GM12878 (cell line): Measurements from ENCODE around the gene OR51F2. TPM values are rescaled to one million over a fixed set of nuclear protein-coding genes. Genes with fewer than 3 reads are reported as not detected.

ENCODE experiments used
- ATAC-seq: fragments of 200-7000 bp; cut with Tn5 transposase; 3 replicates; pipeline ENCODE4 v1.9.1; 2020; ENCODE audit warnings: mild to moderate bottlenecking, moderate library complexity
- BruUV-seq: library from RNA; stranded (reverse); fragments of 400-500 nt; replicated peaks from 2 replicates; lab custom pipeline; 2021; lab: Mats Ljungman, UMichigan
- CTCF ChIA-PET: fragments of 300-600 bp; sonication (Branson Sonifier 250); formaldehyde crosslinking; extraction: SDS; loops from one replicate; lab custom pipeline; 2021; ENCODE audit warnings: inconsistent platforms; lab: Yijun Ruan, JAX
- POLR2A ChIA-PET: fragments of 350-600 bp; formaldehyde crosslinking; extraction: SDS; loops from one replicate; lab custom pipeline; 2021; ENCODE audit warnings: inconsistent platforms; lab: Charles Lee
- RAD21 ChIA-PET: fragments of 300-600 bp; sonication (Branson Sonifier 250); formaldehyde crosslinking; loops from one replicate; lab custom pipeline; 2023; ENCODE audit warnings: antibody characterized with exemption; ENCODE audit not compliant: unreplicated experiment; lab: Charles Lee
- SMC1A ChIA-PET: fragments of 300-600 bp; sonication (Branson Sonifier 250); formaldehyde crosslinking; loops from one replicate; lab custom pipeline; 2023; ENCODE audit not compliant: unreplicated experiment, uncharacterized antibody; lab: Charles Lee
- DNase-seq: peaks from one replicate; pipeline ENCODE4 v3.0.0-alpha.2; 2011; ENCODE audit warnings: low read depth, low spot score
- FAIRE-seq: peaks from 3 replicates; lab custom pipeline; 2011; peaks lifted over from hg19 to GRCh38; lab: Jason Lieb, UNC
- H2AFZ ChIP-seq: 2 replicates; pipeline ENCODE4 v1.6.0; 2011; ENCODE audit warnings: low read depth, low read length, control low read depth; ENCODE audit not compliant: control insufficient read depth
- H3K27ac ChIP-seq: 2 replicates; pipeline ENCODE4 v1.5.1; 2011; ENCODE audit warnings: control low read depth; ENCODE audit not compliant: control insufficient read depth, insufficient read depth
- H3K27me3 ChIP-seq, 2 experiments: replicated peaks in 1 of 2; 2 replicates each; pipeline versions ENCODE4 v1.6.0 to v1.6.1; 2011; ENCODE audit warnings: low read length in 1 of 2; ENCODE audit not compliant: control insufficient read depth in 2 of 2, insufficient read depth in 2 of 2
- H3K36me3 ChIP-seq, 2 experiments: 2 replicates each; pipeline ENCODE4 v1.5.1; 2011; ENCODE audit warnings: low read length in 1 of 2; ENCODE audit not compliant: control insufficient read depth in 2 of 2, insufficient read depth in 2 of 2
- H3K4me1 ChIP-seq: 2 replicates; pipeline ENCODE4 v1.6.1; 2011; ENCODE audit warnings: mild to moderate bottlenecking, low read length, moderate library complexity, mixed read lengths; ENCODE audit not compliant: control insufficient read depth, insufficient read depth
- H3K4me2 ChIP-seq: 2 replicates; pipeline ENCODE4 v1.6.0; 2011; ENCODE audit warnings: control low read depth; ENCODE audit not compliant: control insufficient read depth, insufficient read depth
- H3K4me3 ChIP-seq: fragments of 200-600 bp; sonication (generic); 2 replicates; pipeline ENCODE4 v1.5.1; 2016
- H3K79me2 ChIP-seq: 2 replicates; pipeline ENCODE4 v1.6.0; 2011; ENCODE audit warnings: low read length; ENCODE audit not compliant: control insufficient read depth, insufficient read depth
- H3K9ac ChIP-seq: 2 replicates; pipeline ENCODE4 v1.8.0; 2011; ENCODE audit warnings: low read length, control low read depth, mixed read lengths; ENCODE audit not compliant: control insufficient read depth, insufficient read depth
- H3K9me3 ChIP-seq: replicated peaks from 3 replicates; pipeline ENCODE4 v1.5.1; 2011; ENCODE audit warnings: mild to moderate bottlenecking, low read length; ENCODE audit not compliant: control insufficient read depth, insufficient read depth
- H4K20me1 ChIP-seq: 2 replicates; pipeline ENCODE4 v1.6.0; 2011; ENCODE audit not compliant: control insufficient read depth, insufficient read depth
- CBFB ChIP-seq: IDR thresholded peaks from 2 replicates; pipeline ENCODE4 v1.6.1; 2016; ENCODE audit warnings: antibody characterized with exemption, low read depth
- CHD2 ChIP-seq: IDR thresholded peaks from 2 replicates; pipeline ENCODE4 v1.6.1; 2011; ENCODE audit warnings: low read depth, low read length, improper control_type of control experiment, borderline replicate concordance
- E2F4 ChIP-seq: IDR thresholded peaks from 2 replicates; pipeline ENCODE4 v1.6.1; 2012; ENCODE audit warnings: low read depth, low read length, improper control_type of control experiment
- EGR1 ChIP-seq, 2 experiments: IDR thresholded peaks; 1 replicate in 1 of 2; 2 replicates in 1 of 2; pipeline ENCODE4 v1.6.1; 2011 to 2012; ENCODE audit warnings: low read depth in 2 of 2, low read length in 2 of 2, borderline replicate concordance in 1 of 2, mild to moderate bottlenecking in 1 of 2, moderate library complexity in 1 of 2
- HDAC6 ChIP-seq: fragments of 200-600 bp; sonication (generic); IDR thresholded peaks from one replicate; pipeline ENCODE4 v1.8.0; 2017; ENCODE audit warnings: antibody characterized with exemption; ENCODE audit not compliant: unreplicated experiment
- NFIC ChIP-seq: IDR thresholded peaks from 2 replicates; pipeline ENCODE4 v1.6.1; 2012; ENCODE audit warnings: low read depth, mild to moderate bottlenecking, inconsistent platforms, low read length, moderate library complexity
- PBX3 ChIP-seq: IDR thresholded peaks from 2 replicates; pipeline ENCODE4 v1.6.1; 2011; ENCODE audit warnings: mild to moderate bottlenecking, low read depth, low read length, moderate library complexity; ENCODE audit not compliant: insufficient replicate concordance
- PKNOX1 ChIP-seq: fragments of 450-650 bp; IDR thresholded peaks from 2 replicates; pipeline ENCODE4 v1.6.1; 2016; ENCODE audit warnings: mild to moderate bottlenecking
- PRDM15 ChIP-seq: fragments of 450-650 bp; formaldehyde crosslinking; IDR thresholded peaks from 2 replicates; pipeline ENCODE4 v1.4.0; 2020; ENCODE audit warnings: mild to moderate bottlenecking, moderate library complexity
- RAD21 ChIP-seq: IDR thresholded peaks from 2 replicates; pipeline ENCODE4 v1.6.1; 2011; ENCODE audit warnings: mild to moderate bottlenecking, low read depth, low read length, moderate library complexity; ENCODE audit not compliant: insufficient read depth
- ZSCAN29 ChIP-seq: fragments of 450-650 bp; IDR thresholded peaks from 2 replicates; pipeline ENCODE4 v1.6.1; 2017; ENCODE audit warnings: mild to moderate bottlenecking, moderate library complexity
- in situ Hi-C: fragments of 300-500 bp; cut with MboI; formaldehyde crosslinking; loops from 9 replicates; pipeline ENCODE4 v1.14.3; 2018; ENCODE audit warnings: mixed read lengths
- intact Hi-C: fragments of 100-400 bp; cut with micrococcal nuclease; formaldehyde crosslinking; loops from one replicate; pipeline ENCODE4 v1.14.2; 2022; ENCODE audit not compliant: unreplicated experiment
- polyA plus RNA-seq, 11 experiments: library from polyadenylated mRNA; depleted of rRNA in 4 of 11; unstranded in 6 of 11; stranded (reverse) in 5 of 11; fragments of >200 nt; fragmentation: Nextera tagmentation in 4 of 11; fragmentation: Illumina TruSeq in 1 of 11; extraction: Ambion mirVana in 4 of 11; extraction: Trizol in 1 of 11; gene quantifications; 1 replicate in 1 of 11; 2 replicates in 10 of 11; pipeline versions ENCODE4 v1.2.1 to v1.2.3, GENCODE V29; 2011 to 2016; ENCODE audit warnings: inconsistent platforms in 2 of 11, missing spikeins in 2 of 11, low read depth in 1 of 11
- total RNA-seq, 4 experiments: library from RNA; depleted of rRNA in 3 of 4; stranded (reverse); fragments of >200 nt in 3 of 4; fragmentation: Illumina TruSeq in 1 of 4; extraction: Trizol in 1 of 4; gene quantifications; 2 replicates each; pipeline versions ENCODE4 v1.2.1 to v1.2.3, GENCODE V29; 2013 to 2021

Gene OR51F2
- total and polyA plus RNA-seq, 10 of the 15 experiments (the other 5 are each of a cell fraction or from before 2014, with no cell fraction given), result not detected

- TF ChIP-seq E2F4, result no peak
- TF ChIP-seq ZSCAN29, result no peak
- TF ChIP-seq CHD2, result no peak
These were observed 11.9 kb upstream of the OR51F2 start (continued) for GRCh38 chr11:4809246-4809645.

- H3K9ac ChIP-seq, result no peak overlapping the region
- CTCF ChIA-PET, result interaction anchor here (1.1 to 2.2 kb wide), 2 partner anchors 39 to 188 kb away, joined by 3 to 24 read pairs; partner anchors contain the start of gene OR51D1
- no peak for DNase-seq
- no peak overlapping the region for H3K27ac ChIP-seq
- no peak overlapping the region for H2AFZ ChIP-seq
- in situ Hi-C loops (loop anchor here (5.0 kb wide), 1 partner anchor 188 kb away; the partner anchor contains the start of gene OR51D1), intact Hi-C loops (no loop called here)
- H3K4me3 ChIP-seq, result no peak overlapping the region
- no peak for ATAC-seq
- H3K27me3 ChIP-seq, result no peaks in the 10 kb centered on the region
- SMC1A ChIA-PET, result interaction anchor here (1.0 to 1.7 kb wide), 2 partner anchors 10 to 173 kb away, joined by 3 to 4 read pairs; no protein-coding TSS in a partner anchor
- no peaks in the 10 kb centered on the region for H3K9me3 ChIP-seq
- FAIRE-seq, result no peak
- H3K4me1 ChIP-seq, result no peaks in the 10 kb centered on the region
- H3K36me3 ChIP-seq, result no peaks in the 10 kb centered on the region
- H3K79me2 ChIP-seq, result no peaks in the 10 kb centered on the region
- no peak overlapping the region for H3K4me2 ChIP-seq
- RAD21 ChIA-PET, result interaction anchor here (2.6 kb wide), 1 partner anchor 188 kb away, joined by 21 read pairs; the partner anchor contains the start of gene OR51D1
- POLR2A ChIA-PET, result no interaction called here
- H4K20me1 ChIP-seq, result no peaks in the 10 kb centered on the region
- no TSS peak for BruUV-seq
- no peak for TF ChIP-seq PKNOX1
- no peak for TF ChIP-seq HDAC6
- no peak for TF ChIP-seq NFIC
- no peak for TF ChIP-seq CBFB
- no peak for TF ChIP-seq EGR1 (IDR thresholded peaks at IDR 0.05; ENCODE audit: borderline replicate concordance in 1 of 2, low read depth in 2 of 2, low read length in 2 of 2)
- no peak for TF ChIP-seq PBX3
- TF ChIP-seq PRDM15, result no peak
- TF ChIP-seq RAD21, result no peak
These were observed 4.0 kb downstream of the OR51F2 start for GRCh38 chr11:4825132-4825531.
